GM18907 (cell line): Measurements from ENCODE around the gene WNK3.

ENCODE experiments used
- ATAC-seq: cut with Tn5 transposase; IDR thresholded peaks from one replicate; pipeline ENCODE4 v1.9.1; 2021; ENCODE audit warnings: mild to moderate bottlenecking, moderate library complexity; ENCODE audit not compliant: unreplicated experiment

Gene WNK3

DNA sequence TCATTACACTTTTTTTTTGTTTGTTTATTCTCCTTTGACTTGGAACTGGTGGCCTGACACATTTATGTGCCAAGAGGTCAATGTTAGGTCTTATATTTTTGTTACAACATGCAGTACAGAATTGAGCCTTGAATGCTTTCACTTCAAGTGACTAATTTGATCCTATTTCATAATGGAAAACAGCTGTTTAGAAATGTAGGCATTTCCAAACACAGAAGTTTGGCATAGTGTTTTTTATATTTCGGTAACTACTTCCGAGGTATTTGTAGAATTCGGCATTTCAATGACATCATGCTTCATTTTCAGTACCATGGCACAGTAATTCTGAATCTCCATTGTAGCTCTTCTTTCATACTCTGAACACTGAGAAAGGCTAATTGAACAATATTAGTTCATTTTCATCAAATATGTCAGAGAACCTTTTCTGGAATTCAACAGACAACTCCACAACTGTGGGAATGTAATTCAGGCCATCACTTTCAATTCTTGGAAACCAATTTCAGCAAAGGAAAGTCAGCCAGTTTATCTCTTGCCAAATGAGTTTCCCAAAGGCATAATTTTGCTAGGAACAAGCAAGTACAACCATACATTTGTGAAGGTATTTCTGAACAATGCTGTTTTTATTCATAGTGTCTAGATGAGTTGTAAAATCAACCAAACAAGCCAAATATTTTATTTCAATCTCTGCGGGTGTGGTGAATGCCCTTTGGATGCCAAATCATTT is 186.2 kb downstream of the WNK3 start:
- ATAC-seq, result no peak

DNA sequence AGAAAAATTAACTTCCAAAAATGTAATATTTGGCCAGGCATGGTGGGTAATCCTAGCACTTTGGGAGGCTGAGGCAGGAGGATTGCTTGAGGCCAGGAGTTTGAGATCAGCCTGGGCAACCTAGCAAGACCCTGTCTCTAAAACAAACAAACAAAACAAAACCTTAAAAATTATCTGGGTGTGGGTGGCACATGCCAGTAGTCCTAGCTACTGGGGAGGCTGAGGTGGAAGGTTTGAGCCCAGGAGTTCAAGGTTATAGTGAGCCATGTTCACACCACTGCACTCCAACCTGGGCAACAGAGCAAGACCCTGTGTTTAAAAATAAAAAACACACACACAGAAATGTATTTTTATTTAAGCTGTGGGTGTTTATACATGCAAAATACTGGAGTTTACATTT is 186.8 kb downstream of the WNK3 start:
- ATAC-seq, result no peak

DNA sequence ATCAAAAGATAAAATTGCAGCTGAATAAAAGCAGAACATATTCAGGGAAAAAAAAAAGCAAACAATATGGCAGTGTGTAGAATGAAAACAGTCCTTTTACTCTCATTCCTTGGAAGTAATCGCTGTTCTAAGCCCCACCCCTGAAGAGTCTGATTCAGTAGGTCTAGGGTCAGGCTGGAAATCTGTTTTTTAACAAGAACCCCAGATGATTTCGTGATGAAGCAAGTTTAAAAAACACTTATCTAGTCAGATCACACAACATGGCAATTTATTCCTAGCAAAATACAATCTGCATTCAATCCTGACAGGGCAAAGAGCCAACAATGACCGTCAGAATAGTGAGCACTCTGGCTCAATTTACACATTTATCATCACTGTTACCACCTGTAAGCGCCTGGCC is 190.9 kb downstream of the WNK3 start:
- no peak for ATAC-seq

DNA sequence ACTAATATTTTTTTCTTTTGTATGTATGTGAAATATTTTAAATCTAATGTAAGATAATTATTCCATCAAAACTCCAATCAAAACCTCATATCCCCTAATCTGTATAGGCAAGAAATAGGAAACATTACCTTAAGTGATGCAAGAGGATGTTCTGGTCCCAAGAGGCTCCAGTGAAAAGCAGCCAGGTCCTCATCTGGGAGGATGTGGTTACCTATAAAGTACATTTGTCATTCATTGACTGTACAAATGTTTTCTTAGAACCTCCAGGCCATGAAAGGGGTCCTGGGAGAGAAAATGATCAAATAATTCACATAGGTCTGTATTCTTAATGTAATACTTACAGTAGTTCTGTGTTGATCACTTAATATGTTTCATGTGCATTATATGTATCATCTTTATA is 200.3 kb downstream of the WNK3 start:
- peak; percentile 46 for ATAC-seq
